Retina (tissue), 1 donor: ENCODE data around the gene WFDC1.
"Not testable (repeated sequence)": the region's sequence is repeated elsewhere in the genome, so short reads cannot be mapped to it uniquely, and the experiment has no call there.

ENCODE experiments used
- DNase-seq: peaks from one replicate; pipeline ENCODE4 v3.0.0-alpha.2; 2016

The WFDC1 gene

GRCh38 chr16:84330685-84331050 is 36.0 kb downstream of the WFDC1 start:
- no peak for DNase-seq

- DNase-seq, result no peak
Observed at GRCh38 chr16:84331998-84332780, 37.5 kb downstream of the WFDC1 start.

- DNase-seq, result no peak
Observed at GRCh38 chr16:84332975-84333684, 38.5 kb downstream of the WFDC1 start.

GRCh38 chr16:84334058-84334457 is 39.4 kb downstream of the WFDC1 start:
- no peak for DNase-seq

GRCh38 chr16:84334482-84334881 is 39.8 kb downstream of the WFDC1 start:
- DNase-seq, result no peak

GRCh38 chr16:84337236-84337635 is 42.6 kb downstream of the WFDC1 start:
- not testable (repeated sequence) for DNase-seq

GRCh38 chr16:84339311-84339710 is 44.6 kb downstream of the WFDC1 start:
- no peak for DNase-seq

GRCh38 chr16:84339766-84340165 is 45.1 kb downstream of the WFDC1 start:
- DNase-seq, result no peak

- no peak for DNase-seq
Observed at GRCh38 chr16:84340325-84341040, 45.8 kb downstream of the WFDC1 start.

- no peak for DNase-seq
Observed at GRCh38 chr16:84341528-84342295, 47.0 kb downstream of the WFDC1 start.

- DNase-seq, result not testable (repeated sequence)
Observed at GRCh38 chr16:84343800-84344199, 49.1 kb downstream of the WFDC1 start.

GRCh38 chr16:84344781-84345180 is 50.1 kb downstream of the WFDC1 start:
- DNase-seq, result no peak

GRCh38 chr16:84347161-84347560 is 52.5 kb downstream of the WFDC1 start:
- no peak for DNase-seq

- DNase-seq, result no peak
Observed at GRCh38 chr16:84348386-84348888, 53.8 kb downstream of the WFDC1 start.

- no peak for DNase-seq
Observed at GRCh38 chr16:84349862-84350684, 55.4 kb downstream of the WFDC1 start.

GRCh38 chr16:84350685-84351400 is 56.2 kb downstream of the WFDC1 start:
- DNase-seq, result no peak

- DNase-seq, result no peak
Observed at GRCh38 chr16:84351630-84352029, 57.0 kb downstream of the WFDC1 start.

- DNase-seq, result no peak
Observed at GRCh38 chr16:84354306-84354705, 59.6 kb downstream of the WFDC1 start.

- no peak for DNase-seq
Observed at GRCh38 chr16:84355149-84355548, 60.5 kb downstream of the WFDC1 start.

- no peak for DNase-seq
Observed at GRCh38 chr16:84356176-84356575, 61.5 kb downstream of the WFDC1 start.

- DNase-seq, result no peak
Observed at GRCh38 chr16:84356591-84357116, 62.0 kb downstream of the WFDC1 start.
